ENCODE data around the gene SRCIN1.
"Not testable (repeated sequence)": the region's sequence is repeated elsewhere in the genome, so short reads cannot be mapped to it uniquely, and the experiment has no call there.

Gene SRCIN1

DNA sequence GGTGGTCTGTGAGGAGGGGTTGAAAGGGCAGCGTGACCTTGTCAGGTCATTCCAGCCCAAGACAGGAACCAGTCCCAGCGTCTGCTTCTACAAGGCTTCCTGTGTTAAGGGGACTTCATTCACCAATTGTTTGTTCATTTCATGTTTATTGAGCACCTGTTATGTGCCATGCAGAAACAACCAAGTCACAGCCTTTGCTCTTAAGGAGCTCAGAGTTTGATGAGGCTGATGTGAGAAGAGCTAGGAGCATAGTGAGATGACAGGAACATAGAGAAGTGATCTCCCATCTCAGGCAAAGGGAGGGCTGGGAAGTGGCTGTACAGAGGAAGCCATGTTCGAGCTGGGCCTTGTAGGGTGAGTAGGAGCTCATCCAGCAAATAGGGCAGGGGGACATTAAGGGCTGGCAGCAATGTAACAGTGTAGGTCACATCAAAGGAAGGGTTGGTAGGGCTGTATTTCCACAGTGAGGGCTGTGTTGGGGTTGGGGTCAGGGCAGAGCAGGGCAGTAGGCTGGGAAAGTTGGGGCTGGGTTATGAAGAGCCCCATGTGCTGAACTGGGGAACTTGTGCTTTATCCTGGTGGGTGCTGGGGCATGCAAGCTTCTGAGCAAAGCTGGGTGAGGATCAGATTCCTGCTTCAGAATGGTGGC lies 97.7 kb downstream of the SRCIN1 start:
- Histone ChIP-seq H3K27me3 (replicated peaks; ENCODE audit: control insufficient read depth, insufficient read depth, low read length) (no peaks in the 10 kb centered on the region; the same call in 1 of the 2 replicates), H3K36me3 (ENCODE audit: control insufficient read depth, insufficient read depth, low read length) (no peaks in the 10 kb centered on the region), H3K4me3 (replicated peaks; ENCODE audit: low read depth, low read length) (no peak overlapping the region)
- TF ChIP-seq, protein P1, sequence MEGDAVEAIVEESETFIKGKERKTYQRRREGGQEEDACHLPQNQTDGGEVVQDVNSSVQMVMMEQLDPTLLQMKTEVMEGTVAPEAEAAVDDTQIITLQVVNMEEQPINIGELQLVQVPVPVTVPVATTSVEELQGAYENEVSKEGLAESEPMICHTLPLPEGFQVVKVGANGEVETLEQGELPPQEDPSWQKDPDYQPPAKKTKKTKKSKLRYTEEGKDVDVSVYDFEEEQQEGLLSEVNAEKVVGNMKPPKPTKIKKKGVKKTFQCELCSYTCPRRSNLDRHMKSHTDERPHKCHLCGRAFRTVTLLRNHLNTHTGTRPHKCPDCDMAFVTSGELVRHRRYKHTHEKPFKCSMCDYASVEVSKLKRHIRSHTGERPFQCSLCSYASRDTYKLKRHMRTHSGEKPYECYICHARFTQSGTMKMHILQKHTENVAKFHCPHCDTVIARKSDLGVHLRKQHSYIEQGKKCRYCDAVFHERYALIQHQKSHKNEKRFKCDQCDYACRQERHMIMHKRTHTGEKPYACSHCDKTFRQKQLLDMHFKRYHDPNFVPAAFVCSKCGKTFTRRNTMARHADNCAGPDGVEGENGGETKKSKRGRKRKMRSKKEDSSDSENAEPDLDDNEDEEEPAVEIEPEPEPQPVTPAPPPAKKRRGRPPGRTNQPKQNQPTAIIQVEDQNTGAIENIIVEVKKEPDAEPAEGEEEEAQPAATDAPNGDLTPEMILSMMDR (IDR thresholded peaks at IDR 0.05; ENCODE audit: insufficient read depth, low read length, poor library complexity, severe bottlenecking), result no peak
- no peak for DNase-seq (ENCODE audit: extremely low read depth, insufficient read length)

DNA sequence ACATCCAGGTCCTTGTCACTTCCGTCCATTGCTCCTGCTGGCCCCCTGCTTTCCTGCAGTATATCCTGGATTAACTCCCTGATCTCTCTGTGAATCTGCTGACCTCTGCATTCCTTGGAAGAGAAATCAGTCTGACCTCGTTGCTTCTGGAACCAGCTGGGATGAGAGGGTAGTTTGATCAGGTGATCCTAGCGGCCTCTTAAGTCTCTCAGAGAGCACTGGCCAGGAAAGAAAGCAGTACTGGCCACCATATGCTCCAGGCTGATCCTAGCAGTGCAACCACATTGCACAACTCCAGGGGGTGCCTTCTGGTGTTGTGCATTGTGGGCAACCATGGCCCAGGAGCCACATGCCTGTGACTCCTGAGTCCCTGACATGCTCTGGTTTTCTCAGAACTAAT lies 98.3 kb downstream of the SRCIN1 start:
- TF ChIP-seq, protein P1 (IDR thresholded peaks at IDR 0.05; ENCODE audit: insufficient read depth, low read length, poor library complexity, severe bottlenecking), result no peak
- Histone ChIP-seq H3K36me3 (ENCODE audit: control insufficient read depth, insufficient read depth, low read length) (no peaks in the 10 kb centered on the region), H3K27me3 (replicated peaks; ENCODE audit: control insufficient read depth, insufficient read depth, low read length) (no peaks in the 10 kb centered on the region; the same call in 1 of the 2 replicates), H3K4me3 (replicated peaks; ENCODE audit: low read depth, low read length) (no peak overlapping the region)
- no peak for DNase-seq (ENCODE audit: extremely low read depth, insufficient read length)

DNA sequence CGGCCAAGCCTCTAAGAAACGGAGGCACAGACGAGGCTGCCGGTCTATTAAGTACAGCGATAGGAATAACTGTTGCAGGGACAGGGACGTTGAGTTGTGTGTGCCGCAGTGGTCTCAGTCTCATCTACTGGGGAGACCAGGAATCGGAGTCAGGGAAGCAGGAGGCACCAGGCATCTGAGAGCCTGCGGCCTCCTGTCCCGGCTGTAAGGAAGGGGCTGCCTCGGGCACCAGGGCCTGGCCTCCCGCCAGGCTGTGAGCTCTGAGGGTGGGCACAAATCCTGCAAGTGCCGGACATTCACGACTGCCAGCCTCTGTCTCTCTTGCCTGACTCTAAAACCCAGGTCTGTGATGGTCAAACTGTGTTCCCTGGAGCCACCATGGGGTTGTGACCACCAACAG lies 101.5 kb downstream of the SRCIN1 start:
- no peaks in the 10 kb centered on the region for H3K36me3 ChIP-seq (ENCODE audit: control insufficient read depth, insufficient read depth, low read length)
- H3K27me3 ChIP-seq (replicated peaks; ENCODE audit: control insufficient read depth, insufficient read depth, low read length), result no peaks in the 10 kb centered on the region
- no peak for DNase-seq (ENCODE audit: extremely low read depth, insufficient read length)
- H3K4me3 ChIP-seq (replicated peaks; ENCODE audit: low read depth, low read length), result no peak overlapping the region
- TF ChIP-seq, protein P1 (IDR thresholded peaks at IDR 0.05; ENCODE audit: insufficient read depth, low read length, poor library complexity, severe bottlenecking), result no peak

DNA sequence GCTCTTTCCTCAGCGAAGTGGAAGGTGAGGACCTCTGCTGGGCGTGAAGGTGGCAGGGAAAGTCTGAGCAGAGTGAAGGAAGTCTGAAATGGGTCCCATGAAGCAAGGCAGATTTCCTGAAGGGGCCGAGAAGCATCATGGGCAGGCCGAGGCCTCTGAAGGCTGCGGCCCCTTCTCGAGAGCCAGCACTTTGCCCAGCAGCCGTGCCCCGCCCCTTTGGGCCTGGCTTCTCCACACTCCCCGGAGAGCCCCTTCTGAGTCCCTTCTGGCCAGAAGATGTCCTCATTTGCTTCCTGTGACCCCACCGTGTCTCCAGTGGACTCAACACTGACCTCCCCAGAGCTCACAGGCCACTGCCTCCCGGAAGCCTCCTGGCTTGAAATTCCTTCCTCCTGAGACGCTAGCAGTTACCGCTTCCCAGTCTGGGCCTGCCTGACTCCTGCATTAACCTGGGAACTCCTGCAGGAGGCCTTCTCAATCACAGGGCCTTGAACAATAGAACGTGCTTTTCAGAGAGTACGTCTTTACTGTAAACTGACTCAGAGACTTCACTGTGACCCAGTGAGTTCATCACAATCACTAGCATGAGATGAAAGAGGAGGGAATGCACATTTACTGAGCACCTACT lies 102.4 kb downstream of the SRCIN1 start:
- H3K27me3 ChIP-seq (replicated peaks; ENCODE audit: control insufficient read depth, insufficient read depth, low read length); H3K4me3 ChIP-seq (replicated peaks; ENCODE audit: low read depth, low read length); H3K36me3 ChIP-seq (ENCODE audit: control insufficient read depth, insufficient read depth, low read length); DNase-seq (ENCODE audit: extremely low read depth, insufficient read length): not testable (repeated sequence)

DNA sequence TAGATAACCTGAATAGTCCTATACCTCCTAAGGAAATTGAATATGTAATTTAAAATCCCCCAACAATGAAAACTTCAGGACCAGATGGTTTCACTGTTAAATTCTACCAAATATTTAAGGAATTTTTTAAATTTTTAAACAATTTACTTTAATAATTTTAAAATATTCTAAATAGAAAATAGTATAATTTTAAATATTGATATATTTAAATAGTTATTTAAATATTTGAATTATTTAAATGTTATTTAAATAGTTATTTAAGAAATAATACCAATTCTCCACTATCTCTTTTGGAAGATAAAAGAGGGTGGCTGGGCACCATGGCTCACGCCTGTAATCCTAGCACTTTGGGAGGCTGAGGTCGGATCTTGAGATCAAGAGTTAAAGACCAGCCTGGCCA lies 104.0 kb downstream of the SRCIN1 start:
- DNase-seq (ENCODE audit: extremely low read depth, insufficient read length); H3K4me3 ChIP-seq (replicated peaks; ENCODE audit: low read depth, low read length); H3K36me3 ChIP-seq (ENCODE audit: control insufficient read depth, insufficient read depth, low read length); H3K27me3 ChIP-seq (replicated peaks; ENCODE audit: control insufficient read depth, insufficient read depth, low read length): not testable (repeated sequence)

DNA sequence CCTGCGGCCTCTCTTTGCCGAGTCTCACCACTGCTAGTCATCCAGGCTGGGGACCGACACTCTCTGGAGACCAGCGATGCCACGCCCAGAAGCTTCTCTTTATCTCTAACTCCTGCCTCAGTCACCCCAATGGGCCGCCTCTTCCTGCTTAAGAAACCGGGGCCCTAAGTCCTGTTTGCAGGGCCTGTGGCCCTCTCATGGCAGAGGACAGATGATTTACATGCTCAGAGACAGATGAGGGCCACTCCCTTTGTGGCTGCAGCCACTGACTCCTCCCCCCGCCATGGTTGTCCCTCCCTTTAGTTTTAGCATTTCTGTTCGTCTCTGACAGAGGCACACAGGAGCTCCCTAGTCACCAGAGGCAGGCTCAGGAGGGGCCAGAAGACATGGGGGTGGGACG lies 106.5 kb downstream of the SRCIN1 start:
- not testable (repeated sequence) for DNase-seq (ENCODE audit: extremely low read depth, insufficient read length); H3K27me3 ChIP-seq (replicated peaks; ENCODE audit: control insufficient read depth, insufficient read depth, low read length); H3K4me3 ChIP-seq (replicated peaks; ENCODE audit: low read depth, low read length); H3K36me3 ChIP-seq (ENCODE audit: control insufficient read depth, insufficient read depth, low read length)

DNA sequence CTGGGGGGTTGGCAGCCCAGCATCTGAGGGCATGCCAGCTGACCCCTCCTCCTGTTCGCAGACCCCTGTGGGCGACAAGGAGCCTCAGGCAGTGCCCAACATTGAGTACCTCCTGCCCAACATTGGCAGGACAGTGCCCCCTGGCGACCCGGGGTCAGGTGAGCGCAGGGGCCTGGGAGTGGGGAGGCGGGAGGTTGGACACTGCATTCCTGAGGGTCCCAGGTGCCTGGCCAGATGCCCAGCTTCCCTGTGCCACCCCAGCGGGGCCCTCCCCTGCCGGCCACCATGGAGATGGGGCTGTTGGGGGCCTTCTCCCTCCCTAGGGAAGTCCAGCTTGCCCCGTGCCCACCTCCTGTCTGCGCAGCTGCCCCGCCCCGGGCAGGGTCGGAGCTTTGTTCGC lies 107.4 kb downstream of the SRCIN1 start:
- no peak overlapping the region for H3K4me3 ChIP-seq (replicated peaks; ENCODE audit: low read depth, low read length)
- no peak for DNase-seq (ENCODE audit: extremely low read depth, insufficient read length)
- H3K27me3 ChIP-seq (replicated peaks; ENCODE audit: control insufficient read depth, insufficient read depth, low read length), result no peaks in the 10 kb centered on the region
- TF ChIP-seq, protein P1 (IDR thresholded peaks at IDR 0.05; ENCODE audit: insufficient read depth, low read length, poor library complexity, severe bottlenecking), result no peak
- no peaks in the 10 kb centered on the region; the same call in 1 of the 2 replicates for H3K36me3 ChIP-seq (ENCODE audit: control insufficient read depth, insufficient read depth, low read length)

DNA sequence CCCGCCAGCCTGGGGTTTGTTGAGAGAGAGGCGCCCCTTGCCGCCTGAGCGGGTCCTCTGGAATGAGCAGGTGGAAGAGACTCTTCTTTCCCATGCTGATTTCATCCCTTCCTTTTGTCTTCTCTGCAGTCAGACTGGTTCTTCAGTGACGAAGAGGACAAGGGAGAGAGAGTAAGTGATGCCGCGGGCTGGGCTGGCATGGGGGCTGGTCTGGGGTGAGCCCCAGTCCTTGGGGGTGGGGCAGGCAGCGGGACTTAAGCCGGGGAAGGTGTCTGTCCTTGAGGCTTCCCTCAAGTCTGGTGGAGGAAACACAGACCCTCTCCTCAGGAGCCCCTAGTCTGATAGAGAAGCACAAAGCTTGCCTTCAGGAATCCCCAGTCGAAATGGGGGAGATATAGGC lies 108.1 kb downstream of the SRCIN1 start:
- DNase-seq (ENCODE audit: extremely low read depth, insufficient read length); H3K27me3 ChIP-seq (replicated peaks; ENCODE audit: control insufficient read depth, insufficient read depth, low read length); H3K4me3 ChIP-seq (replicated peaks; ENCODE audit: low read depth, low read length); H3K36me3 ChIP-seq (ENCODE audit: control insufficient read depth, insufficient read depth, low read length): not testable (repeated sequence)

DNA sequence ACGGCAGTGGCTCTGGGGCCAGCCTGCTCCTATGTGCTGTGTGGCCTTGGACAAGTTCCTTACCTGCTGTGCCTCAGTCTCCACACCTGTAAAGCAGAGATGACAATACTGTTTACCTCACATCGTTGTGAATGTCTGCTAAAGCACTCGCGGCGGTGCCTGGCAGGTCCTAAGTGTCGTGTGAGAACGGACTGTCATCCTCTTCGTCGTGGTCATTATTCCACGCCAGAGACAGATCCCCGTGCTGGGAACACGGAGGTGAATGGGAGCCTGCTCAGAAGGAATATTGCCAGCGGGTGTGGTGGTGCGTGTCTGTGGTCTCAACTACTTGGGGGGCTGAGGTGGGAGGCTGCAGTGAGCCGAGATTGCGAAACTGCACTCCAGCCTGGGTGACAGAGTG lies 111.6 kb downstream of the SRCIN1 start:
- not testable (repeated sequence) for DNase-seq (ENCODE audit: extremely low read depth, insufficient read length); H3K4me3 ChIP-seq (replicated peaks; ENCODE audit: low read depth, low read length); H3K36me3 ChIP-seq (ENCODE audit: control insufficient read depth, insufficient read depth, low read length); H3K27me3 ChIP-seq (replicated peaks; ENCODE audit: control insufficient read depth, insufficient read depth, low read length)

Data from GM06990 (cell line).